GM19328 (cell line): Measurements from ENCODE around the gene PDE3B.
"Not testable (repeated sequence)": the region's sequence is repeated elsewhere in the genome, so short reads cannot be mapped to it uniquely, and the experiment has no call there.

Experiments used
- ATAC-seq: cut with Tn5 transposase; IDR thresholded peaks from one replicate; pipeline ENCODE4 v1.9.1; 2021; ENCODE audit warnings: mild to moderate bottlenecking, moderate library complexity; ENCODE audit not compliant: unreplicated experiment

PDE3B gene

DNA sequence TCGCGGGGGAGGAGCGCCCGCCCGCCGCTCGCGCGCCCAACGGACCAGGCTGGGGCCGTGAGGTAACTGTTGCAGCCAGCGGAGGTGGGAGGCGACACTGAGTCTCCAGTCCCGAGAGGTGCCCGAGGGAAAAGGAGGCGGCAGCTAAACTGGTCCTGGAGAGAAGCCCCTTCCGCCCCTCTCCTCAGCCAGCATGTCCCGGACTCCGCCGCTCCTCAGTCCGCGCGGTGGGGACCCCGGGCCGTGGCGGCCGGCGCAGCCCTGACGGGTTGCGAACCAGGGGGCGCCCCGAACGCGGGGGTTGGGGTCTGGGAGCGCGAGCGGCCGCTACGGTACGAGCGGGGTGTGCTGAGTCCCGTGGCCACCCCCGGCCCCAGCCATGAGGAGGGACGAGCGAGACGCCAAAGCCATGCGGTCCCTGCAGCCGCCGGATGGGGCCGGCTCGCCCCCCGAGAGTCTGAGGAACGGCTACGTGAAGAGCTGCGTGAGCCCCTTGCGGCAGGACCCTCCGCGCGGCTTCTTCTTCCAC is at the start of gene PDE3B:
Gene PDE3B (plus strand): TSS at position 108 of the 529 bp plus-strand sequence. CDS start 272 bp downstream, at position 380.
- ATAC-seq, result peak; percentile 74

GRCh38 chr11:14595261-14595660 is 48.3 kb upstream of the PDE3B start:
- ATAC-seq, result not testable (repeated sequence)

DNA sequence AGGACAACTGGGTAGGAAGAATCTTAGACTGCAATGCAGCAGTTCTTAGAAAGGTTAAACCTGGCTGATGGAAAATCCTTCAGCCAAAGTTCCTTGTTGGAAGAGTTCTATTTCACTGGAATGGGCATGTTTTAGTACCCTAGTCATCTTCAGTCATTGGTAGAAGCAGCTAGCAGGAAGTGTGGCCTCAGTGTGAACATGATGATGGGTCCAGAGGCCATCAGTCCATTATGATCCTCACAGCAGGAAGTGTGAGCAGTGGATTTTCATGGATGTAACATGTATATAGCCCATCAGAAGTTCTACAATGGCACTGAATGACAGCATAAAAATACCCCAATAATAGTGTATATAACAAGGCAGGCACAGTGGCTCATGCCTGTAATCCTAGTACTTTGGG is 35.9 kb upstream of the PDE3B start:
- no peak for ATAC-seq

GRCh38 chr11:14609902-14610301 is 33.7 kb upstream of the PDE3B start:
- ATAC-seq, result no peak

GRCh38 chr11:14611939-14612338 is 31.7 kb upstream of the PDE3B start:
- no peak for ATAC-seq

DNA sequence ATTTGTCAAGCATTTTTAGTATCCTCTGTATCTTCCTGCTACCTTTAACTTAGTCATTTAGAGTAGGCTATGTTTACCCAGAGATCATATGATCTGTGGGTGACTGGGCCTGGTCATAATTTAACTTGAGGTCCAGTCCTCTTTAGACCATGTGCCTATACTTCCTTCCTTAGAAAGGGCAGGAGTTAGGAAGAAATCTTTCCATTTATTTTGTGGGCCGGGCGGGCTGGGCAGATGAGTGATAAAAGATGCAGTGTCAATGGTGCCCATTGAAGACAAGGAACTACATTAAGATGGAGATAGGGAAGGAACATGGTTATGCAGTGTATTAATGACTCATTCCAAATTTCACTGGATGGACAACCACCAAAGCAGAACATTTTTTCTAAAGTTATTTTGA is 30.9 kb upstream of the PDE3B start:
- no peak for ATAC-seq

GRCh38 chr11:14614091-14614622 is 29.4 kb upstream of the PDE3B start:
- ATAC-seq, result no peak

DNA sequence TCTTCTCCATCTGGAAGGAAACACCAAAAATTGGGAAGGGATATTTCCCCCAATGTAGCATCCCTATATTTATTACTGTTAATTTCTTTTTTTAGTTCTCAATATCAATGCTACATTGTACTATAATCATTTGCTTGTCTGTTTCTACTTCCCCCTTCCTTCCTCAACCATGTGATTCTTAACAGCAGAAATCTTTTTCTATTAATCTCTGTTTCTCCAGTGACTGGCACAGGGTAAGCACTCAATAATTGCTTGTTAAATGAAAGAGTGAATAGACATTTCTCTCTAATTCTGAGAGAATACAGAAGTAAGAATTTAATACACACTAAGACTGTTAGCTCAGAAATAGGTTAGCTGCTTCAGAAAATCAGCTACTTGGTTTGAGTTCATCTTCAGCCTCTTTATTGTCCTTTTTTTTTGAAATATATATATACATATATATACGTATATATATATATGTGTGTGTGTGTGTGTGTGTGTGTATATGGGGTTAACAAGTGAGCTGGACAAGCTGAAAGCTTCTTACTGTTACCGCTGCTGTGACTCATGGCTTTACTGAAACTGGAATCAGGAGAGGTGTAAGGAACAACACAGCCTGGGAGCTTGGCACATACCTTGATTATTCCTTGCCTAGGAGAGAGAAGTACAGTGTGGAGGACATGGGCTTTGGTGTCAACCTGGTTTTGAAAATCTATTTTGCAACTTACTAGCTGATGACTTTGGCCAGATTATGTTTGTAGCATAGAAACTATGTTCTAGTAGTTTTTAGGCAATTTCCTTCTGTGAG is 26.2 kb upstream of the PDE3B start:
- ATAC-seq, result no peak

DNA sequence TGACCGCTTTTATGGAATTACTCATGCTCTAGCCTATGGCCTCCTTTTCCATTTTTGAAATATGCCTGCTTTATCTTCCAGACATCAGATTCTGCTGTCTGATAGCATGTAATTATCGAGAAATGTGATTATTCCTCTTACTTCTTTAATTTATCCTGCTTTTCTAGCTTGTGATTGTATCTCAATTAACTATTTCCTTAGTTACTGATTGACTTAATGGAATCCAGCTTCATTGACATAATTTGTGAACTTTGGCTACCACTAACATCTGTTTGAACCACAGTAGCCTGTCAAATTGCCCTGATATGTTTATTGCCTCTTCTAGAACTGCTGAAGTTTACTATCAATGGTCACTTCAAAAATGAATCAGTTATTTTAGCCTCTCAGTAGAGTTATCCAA is 25.5 kb upstream of the PDE3B start:
- ATAC-seq, result no peak

DNA sequence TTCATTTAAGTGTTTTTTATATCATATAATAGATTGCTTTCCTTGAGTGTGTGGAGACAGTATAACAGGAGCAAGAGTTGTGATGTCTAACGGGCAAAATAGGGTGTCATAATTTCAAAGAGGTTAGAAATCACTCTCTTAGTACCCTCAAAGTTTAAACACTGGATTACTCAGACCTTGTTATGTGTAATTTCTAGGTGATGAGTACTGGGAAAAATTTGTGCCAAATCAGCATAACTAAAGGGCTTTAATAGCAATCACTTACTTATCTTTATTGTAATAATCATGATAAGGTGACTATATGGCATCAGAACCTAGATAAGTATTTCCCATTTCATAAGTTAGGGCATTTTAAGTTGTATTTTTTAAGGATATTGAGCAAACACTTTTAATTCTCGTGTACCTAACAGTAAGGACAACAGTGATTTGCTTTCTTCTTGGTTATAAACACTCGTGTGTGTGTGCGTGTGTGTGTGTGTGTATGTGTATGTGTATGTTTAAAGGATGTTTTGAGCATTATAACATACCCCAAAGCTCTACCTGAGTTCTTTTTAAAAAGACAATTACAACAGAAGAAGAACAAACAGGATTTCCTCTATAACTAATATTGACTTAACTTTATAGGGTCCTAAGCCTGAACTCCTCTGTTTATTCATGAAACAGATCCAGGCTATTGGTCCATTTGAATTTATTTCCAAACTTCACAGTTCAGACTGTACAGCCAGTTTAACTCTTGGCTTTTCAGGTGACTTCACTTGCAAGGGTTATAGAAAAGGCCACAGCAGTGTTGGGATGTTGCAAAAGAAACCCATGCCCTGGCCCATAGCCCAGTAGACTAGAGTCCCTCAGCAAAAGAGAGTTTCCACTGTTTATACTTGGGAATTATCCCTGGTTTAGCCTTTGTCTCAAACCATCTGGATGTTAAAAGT is 23.7 kb upstream of the PDE3B start:
- no peak for ATAC-seq

- ATAC-seq, result no peak
Observed at GRCh38 chr11:14622223-14622954, 21.2 kb upstream of the PDE3B start.

GRCh38 chr11:14623036-14623435 is 20.6 kb upstream of the PDE3B start:
- ATAC-seq, result no peak

GRCh38 chr11:14625586-14626205 is 17.9 kb upstream of the PDE3B start:
- ATAC-seq, result no peak

- ATAC-seq, result no peak
Observed at GRCh38 chr11:14626650-14627049, 17.0 kb upstream of the PDE3B start.

DNA sequence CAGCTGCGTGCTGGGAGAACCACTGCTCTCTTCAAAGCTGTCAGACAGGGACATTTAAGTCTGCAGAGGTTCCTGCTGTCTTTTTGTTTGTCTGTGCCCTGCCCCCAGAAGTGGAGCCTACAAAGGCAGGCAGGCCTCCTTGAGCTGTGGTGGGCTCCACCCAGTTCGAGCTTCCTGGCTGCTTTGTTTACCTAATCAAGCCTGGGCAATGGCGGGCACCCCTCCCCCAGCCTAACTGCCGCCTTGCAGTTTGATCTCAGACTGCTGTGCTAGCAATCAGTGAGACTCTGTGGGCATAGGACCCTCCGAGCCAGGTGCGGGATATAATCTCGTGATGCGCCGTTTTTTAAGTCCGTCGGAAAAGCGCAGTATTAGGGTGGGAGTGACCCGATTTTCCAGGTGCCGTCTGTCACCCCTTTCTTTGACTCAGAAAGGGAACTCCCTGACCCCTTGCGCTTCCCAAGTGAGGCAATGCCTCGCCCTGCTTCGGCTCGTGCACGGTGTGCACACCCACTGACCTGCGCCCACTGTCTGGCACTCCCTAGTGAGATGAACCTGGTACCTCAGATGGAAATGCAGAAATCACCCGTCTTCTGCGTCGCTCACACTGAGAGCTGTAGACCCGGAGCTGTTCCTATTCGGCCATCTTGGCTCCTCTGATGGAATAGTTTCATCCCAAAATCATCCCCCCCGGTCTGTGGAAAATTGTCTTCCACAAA is 9.9 kb upstream of the PDE3B start:
- ATAC-seq, result not testable (repeated sequence)

GRCh38 chr11:14634813-14635212 is 8.8 kb upstream of the PDE3B start:
- ATAC-seq, result no peak

GRCh38 chr11:14635546-14635945 is 8.1 kb upstream of the PDE3B start:
- no peak for ATAC-seq

DNA sequence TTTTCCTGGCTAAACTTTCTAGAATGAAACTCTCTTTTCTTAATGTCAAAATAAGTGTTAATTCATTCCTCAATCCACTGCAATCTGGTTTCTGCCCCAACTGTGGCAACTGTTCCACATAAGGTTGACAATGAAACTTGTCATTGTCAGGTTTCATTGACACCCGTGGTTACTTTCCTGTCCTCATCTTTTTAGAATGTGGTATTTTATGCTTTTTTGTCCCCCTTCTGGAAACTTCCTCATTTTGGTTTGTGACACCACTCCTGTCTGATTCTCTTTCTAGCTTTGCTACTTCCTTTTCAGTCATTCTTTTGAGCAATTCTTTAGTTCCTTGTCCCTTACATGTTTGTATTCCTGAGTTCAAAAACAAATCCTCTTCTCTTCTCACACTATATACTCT is 7.5 kb upstream of the PDE3B start:
- peak; percentile 70 for ATAC-seq

GRCh38 chr11:14637868-14638409 is 5.7 kb upstream of the PDE3B start:
- ATAC-seq, result no peak
